Activated naive CD4-positive, alpha-beta T cell treated with anti-CD3 and anti-CD28 coated beads for 36 hours (primary cell): ENCODE data around the gene FKBP7. TPM values are rescaled to one million over a fixed set of nuclear protein-coding genes. Genes with fewer than 3 reads are reported as not detected.
"Not testable (repeated sequence)": the region's sequence is repeated elsewhere in the genome, so short reads cannot be mapped to it uniquely, and the experiment has no call there.

Experiments
- CTCF ChIA-PET: fragments of 350-600 bp; sonication (Branson Sonifier 250); formaldehyde crosslinking; loops from one replicate; lab custom pipeline; 2021; ENCODE audit warnings: antibody characterized with exemption; lab: Charles Lee
- DNase-seq: peaks from one replicate; pipeline ENCODE4 v3.0.0-alpha.2; 2020
- H3K27ac Mint-ChIP-seq: one replicate; pipeline ENCODE4 v1.8.0; 2021; ENCODE audit warnings: mild to moderate bottlenecking, mixed read lengths
- H3K27me3 Mint-ChIP-seq: one replicate; pipeline ENCODE4 v1.8.0; 2021; ENCODE audit warnings: low read depth, mixed read lengths
- H3K36me3 Mint-ChIP-seq: one replicate; pipeline ENCODE4 v1.8.0; 2021; ENCODE audit warnings: low read depth, mixed read lengths
- H3K4me1 Mint-ChIP-seq: one replicate; pipeline ENCODE4 v1.8.0; 2021; ENCODE audit warnings: low read depth, mixed read lengths
- H3K4me3 Mint-ChIP-seq: one replicate; pipeline ENCODE4 v1.8.0; 2021; ENCODE audit warnings: mild to moderate bottlenecking, moderate library complexity, mixed read lengths
- H3K9me3 Mint-ChIP-seq: one replicate; pipeline ENCODE4 v1.8.0; 2021; ENCODE audit warnings: mixed read lengths
- intact Hi-C: fragments of 100-400 bp; cut with micrococcal nuclease; formaldehyde crosslinking; loops from one replicate; pipeline ENCODE4 v1.15.1; 2023
- total RNA-seq, 2 experiments: library from RNA; stranded (reverse); gene quantifications; one replicate each; pipeline ENCODE4 v1.2.3, GENCODE V29; 2021

The FKBP7 gene
- total RNA-seq, 2 experiments from 2014 or later: 2.2 to 3.1 TPM

DNA sequence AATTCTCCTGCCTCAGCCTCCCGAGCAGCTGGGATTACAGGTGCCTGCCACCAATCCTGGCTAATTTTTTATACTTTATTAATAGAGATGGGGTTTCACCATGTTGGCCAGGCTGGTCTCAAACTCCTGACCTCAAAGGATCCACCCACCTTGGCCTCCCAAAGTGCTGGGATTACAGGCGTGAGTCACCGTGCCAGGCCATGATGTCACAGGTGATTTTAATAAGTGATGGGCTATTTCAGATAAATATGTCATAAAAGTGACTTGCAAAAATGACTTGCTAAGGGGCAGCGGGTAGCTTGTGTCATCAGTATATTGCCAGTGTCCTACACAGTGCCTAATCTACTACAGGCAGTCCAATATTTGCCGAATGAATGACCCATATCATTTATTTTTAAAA, 7.1 kb downstream of the FKBP7 start:
- H3K4me3 Mint-ChIP-seq, H3K27ac Mint-ChIP-seq, H3K36me3 Mint-ChIP-seq, H3K9me3 Mint-ChIP-seq, H3K27me3 Mint-ChIP-seq, CTCF ChIA-PET, H3K4me1 Mint-ChIP-seq, DNase-seq: not testable (repeated sequence)
- intact Hi-C loops: loop anchor here (10.0 kb wide), 1 partner anchor 1533 kb away; the partner anchor contains the start of gene CWC22

DNA sequence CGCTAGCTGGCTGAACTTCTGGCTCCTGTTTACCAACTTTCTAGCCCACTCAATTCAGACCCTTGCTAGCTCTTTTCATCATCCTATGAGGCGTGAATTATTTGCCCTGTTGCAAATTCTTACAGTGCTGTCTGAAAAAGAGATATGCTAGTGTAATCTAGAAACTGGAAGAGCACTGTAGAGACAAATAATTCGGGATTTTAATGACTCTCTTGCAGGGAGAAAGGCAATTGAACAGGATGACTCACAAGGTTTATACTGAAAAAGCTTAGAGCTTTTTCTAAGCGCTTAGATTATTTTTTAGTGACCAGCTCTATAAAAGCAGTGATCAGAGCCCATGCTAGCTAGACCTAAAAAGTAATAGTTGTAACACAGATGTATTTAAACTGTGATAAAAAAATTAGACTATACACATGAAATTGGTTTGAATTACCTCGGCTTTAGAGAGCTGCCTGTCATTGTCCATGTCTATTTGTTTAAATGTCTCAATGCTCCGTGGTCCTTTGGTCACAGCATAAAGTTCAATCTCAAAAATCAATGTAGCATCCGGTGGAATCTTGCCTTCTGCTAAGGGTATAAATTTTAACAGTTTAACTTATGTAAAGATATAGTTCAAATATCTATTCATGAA, 9.1 kb downstream of the FKBP7 start:
- CTCF ChIA-PET: no interaction called here
- Mint-ChIP-seq H3K27me3 (no peaks in the 10 kb centered on the region), H3K27ac (no peak overlapping the region), H3K4me1 (no peaks in the 10 kb centered on the region), H3K36me3 (peaks cover 8% of the 10 kb centered on the region), H3K4me3 (no peak overlapping the region), H3K9me3 (no peaks in the 10 kb centered on the region)
- no peak for DNase-seq
- intact Hi-C loops: no loop called here

DNA sequence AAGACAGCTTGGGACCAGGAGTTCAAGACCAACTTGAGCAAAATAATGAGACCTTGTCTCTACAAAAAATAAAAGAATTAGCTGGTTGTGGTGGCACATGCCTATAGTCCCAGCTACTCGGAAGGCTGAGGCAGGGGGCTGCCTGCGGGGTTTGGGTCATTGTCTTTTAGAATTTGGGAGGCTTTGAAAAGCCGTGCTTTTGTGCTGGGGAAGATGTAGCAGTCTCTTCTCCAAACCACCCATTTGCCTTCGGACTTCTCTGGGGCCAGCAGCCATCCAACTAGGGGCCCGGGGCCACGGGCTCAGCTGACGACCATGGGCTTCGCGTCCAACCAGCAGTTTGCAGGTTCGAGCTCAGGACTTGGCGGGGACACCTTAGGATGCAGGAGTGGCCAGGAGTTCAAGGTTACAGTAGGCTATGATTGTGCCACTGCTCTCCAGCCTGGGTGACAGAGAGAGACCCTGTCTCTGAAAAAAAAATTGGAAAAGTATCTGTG, 21.0 kb downstream of the FKBP7 start:
- H3K36me3 Mint-ChIP-seq: no peaks in the 10 kb centered on the region
- H3K4me1 Mint-ChIP-seq: peaks cover under 1% of the 10 kb centered on the region
- CTCF ChIA-PET: no interaction called here
- DNase-seq: no peak
- H3K4me3 Mint-ChIP-seq: no peak overlapping the region
- no peak overlapping the region for H3K27ac Mint-ChIP-seq
- no peaks in the 10 kb centered on the region for H3K27me3 Mint-ChIP-seq
- intact Hi-C loops: loop anchor here (10.0 kb wide), 1 partner anchor 263 kb away; the partner anchor contains the start of gene OSBPL6
- H3K9me3 Mint-ChIP-seq: no peaks in the 10 kb centered on the region

DNA sequence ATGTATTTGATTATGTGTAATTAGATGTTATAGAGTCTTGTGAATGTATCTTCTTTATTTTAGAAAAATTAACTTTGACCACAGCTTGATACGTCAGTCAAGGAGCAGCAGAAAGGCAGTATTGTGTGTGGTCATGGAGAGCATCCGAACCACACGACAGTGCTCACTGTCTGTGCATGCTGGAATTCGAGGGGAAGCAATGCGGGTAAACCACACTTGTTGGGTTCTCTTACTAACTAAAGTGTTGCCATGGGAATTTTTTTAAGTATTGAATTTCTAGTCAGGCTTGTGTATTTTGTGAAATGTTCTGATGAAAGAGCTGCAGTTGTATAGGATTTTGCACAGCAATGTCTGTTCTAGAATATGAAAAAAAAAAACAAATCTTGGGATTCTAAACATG, 22.5 kb downstream of the FKBP7 start:
- H3K4me3 Mint-ChIP-seq: no peak overlapping the region
- CTCF ChIA-PET: no interaction called here

DNA sequence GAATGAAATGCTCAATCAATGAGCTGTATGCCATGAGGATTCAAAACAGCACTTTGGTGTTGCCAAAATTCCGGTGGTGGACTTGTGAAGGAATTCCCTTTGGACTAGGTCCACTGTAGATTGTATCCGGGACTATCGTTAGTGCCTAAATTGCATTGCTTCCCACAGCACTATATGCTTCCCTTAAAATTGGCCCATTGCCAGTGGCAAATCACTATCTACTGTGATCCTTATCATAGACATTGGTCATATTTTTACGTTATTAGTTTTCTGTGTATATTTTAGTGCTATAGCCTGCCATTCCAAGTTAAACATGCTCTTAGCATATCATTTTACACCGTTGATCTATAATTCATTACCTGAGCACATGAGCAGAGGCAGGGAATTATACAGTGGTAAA, 25.5 kb downstream of the FKBP7 start:
- CTCF ChIA-PET: no interaction called here
- Mint-ChIP-seq H3K4me3 (no peak overlapping the region), H3K36me3 (peaks cover 15% of the 10 kb centered on the region), H3K27ac (no peak overlapping the region), H3K27me3 (no peaks in the 10 kb centered on the region), H3K4me1 (peaks cover 26% of the 10 kb centered on the region), H3K9me3 (no peaks in the 10 kb centered on the region)
- DNase-seq: no peak
- intact Hi-C loops: loop anchor here (5.0 to 10.0 kb wide), 2 partner anchors 258 to 579 kb away; partner anchors contain the start of gene OSBPL6

More for the DNA sequence above, 22.5 kb downstream of the FKBP7 start:
- Mint-ChIP-seq H3K36me3 (no peaks in the 10 kb centered on the region), H3K4me1 (peaks cover 6% of the 10 kb centered on the region), H3K9me3 (no peaks in the 10 kb centered on the region), H3K27ac (no peak overlapping the region), H3K27me3 (no peaks in the 10 kb centered on the region)
- intact Hi-C loops: loop anchor here (10.0 kb wide), 1 partner anchor 261 kb away; the partner anchor contains the start of gene OSBPL6
- no peak for DNase-seq

DNA sequence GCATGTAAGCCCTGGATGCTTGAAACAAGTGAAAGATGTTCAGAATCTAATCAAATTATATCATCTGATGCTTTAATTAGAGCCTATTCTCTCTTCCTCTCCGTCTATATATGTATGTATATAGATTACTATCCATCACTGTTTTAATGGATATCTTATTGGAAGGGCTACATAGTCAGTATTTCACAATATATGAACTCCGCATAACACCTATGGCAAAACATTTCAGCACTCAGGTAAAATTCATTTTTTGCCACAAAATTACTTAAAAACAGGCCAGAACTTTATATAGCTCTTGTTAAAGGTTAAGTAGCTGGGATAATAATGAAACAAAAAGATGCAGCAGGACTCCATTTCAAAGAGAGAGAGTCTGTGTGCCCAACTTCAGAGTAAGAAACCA, 26.1 kb downstream of the FKBP7 start:
- H3K4me1 Mint-ChIP-seq: peaks cover 27% of the 10 kb centered on the region
- peaks cover 16% of the 10 kb centered on the region for H3K36me3 Mint-ChIP-seq
- no peak overlapping the region for H3K27ac Mint-ChIP-seq
- H3K9me3 Mint-ChIP-seq: no peaks in the 10 kb centered on the region
- peak overlapping the region; percentile 91 for H3K4me3 Mint-ChIP-seq
- DNase-seq: no peak
- no peaks in the 10 kb centered on the region for H3K27me3 Mint-ChIP-seq
- intact Hi-C loops: loop anchor here (5.0 to 10.0 kb wide), 2 partner anchors 258 to 580 kb away; partner anchors contain the start of gene OSBPL6
- CTCF ChIA-PET: no interaction called here

DNA sequence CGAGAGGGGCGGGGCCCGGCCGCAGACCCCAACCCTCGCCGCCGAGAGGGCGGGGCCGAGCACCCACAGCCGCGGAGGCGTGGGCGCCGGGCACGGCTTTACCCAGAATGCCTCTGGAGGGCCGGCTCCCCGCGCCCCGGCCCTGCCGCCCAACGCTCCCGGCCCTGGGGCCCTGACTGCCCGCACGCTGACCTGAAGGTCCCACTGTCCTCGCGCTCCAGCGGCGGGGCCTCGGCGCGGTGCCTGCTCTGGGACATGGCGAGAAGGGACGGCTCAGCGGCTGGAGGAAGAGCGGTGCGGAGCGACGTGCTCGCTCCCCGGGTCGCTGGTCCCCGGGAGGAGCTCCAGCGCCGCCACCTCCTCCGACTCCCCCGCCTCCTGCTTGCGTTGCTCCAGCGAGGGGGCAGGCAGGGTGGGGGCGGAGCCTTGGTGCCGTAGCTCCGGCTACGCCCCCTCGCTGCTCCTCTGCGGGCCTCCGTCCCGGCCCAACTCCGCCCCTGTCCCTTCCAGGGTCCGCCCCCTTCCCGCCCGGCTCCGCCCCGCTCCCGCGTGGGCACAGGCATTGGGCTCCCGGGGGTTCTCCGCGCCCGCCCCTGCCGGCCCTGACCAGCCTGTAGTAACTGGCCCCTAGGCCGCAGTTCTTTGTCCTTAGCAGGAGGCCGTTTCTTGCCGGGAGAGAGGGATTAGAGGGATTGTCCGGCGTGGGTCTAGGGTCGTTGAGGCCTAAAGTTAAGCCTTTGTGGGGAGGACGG, 27.4 kb downstream of the FKBP7 start, which contains the start of the genes PJVK and PRKRA:
Gene PJVK, plus strand, starts transcription at position 605 of the 752 bp plus-strand sequence. CDS start 2,032 bp downstream, outside the sequence.
Gene PRKRA, minus strand, starts transcription at position 402 of the 752 bp plus-strand sequence. Its CDS starts 145 bp downstream, at position 257.
- peaks cover 24% of the 10 kb centered on the region for H3K36me3 Mint-ChIP-seq
- peak within 1 kb of the TSS; percentile 97 for H3K27ac Mint-ChIP-seq
- peak within 1 kb of the TSS; percentile 91 for H3K4me3 Mint-ChIP-seq
- H3K27me3 Mint-ChIP-seq: no peaks in the 10 kb centered on the region
- intact Hi-C loops: loop anchor here (1.0 to 10.0 kb wide), 10 partner anchors 27 to 1556 kb away; partner anchors contain the start of genes CWC22, FKBP7, HNRNPA3 and OSBPL6
- peaks cover 27% of the 10 kb centered on the region for H3K4me1 Mint-ChIP-seq
- DNase-seq: peak; percentile 96
- CTCF ChIA-PET: interaction anchor here (0.5 to 1.2 kb wide), 4 partner anchors 31 to 1286 kb away, joined by 3 to 4 read pairs (median 3); no protein-coding TSS in a partner anchor
- no peaks in the 10 kb centered on the region for H3K9me3 Mint-ChIP-seq

DNA sequence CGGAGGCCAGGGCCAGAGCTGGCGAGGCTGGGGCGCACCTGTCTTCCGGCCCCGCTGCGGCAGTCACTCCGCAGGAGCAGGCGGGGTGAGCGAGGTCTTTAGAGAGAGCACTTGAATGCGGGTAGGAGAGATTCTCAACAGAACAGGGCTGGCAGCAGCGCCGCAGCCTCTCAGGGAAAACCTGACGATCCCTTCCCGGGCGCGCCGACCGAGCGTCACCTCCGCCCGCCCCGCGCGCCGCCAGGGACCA, 28.0 kb downstream of the FKBP7 start:
- peak overlapping the region; percentile 91 for H3K27ac Mint-ChIP-seq
- no peaks in the 10 kb centered on the region for H3K27me3 Mint-ChIP-seq
- H3K4me3 Mint-ChIP-seq: peak overlapping the region; percentile 83
- peaks cover 27% of the 10 kb centered on the region for H3K36me3 Mint-ChIP-seq
- H3K9me3 Mint-ChIP-seq: no peaks in the 10 kb centered on the region
- peaks cover 27% of the 10 kb centered on the region for H3K4me1 Mint-ChIP-seq
- intact Hi-C loops: loop anchor here (1.0 to 10.0 kb wide), 8 partner anchors 28 to 1556 kb away; partner anchors contain the start of genes CWC22, FKBP7, HNRNPA3 and OSBPL6
- CTCF ChIA-PET: interaction anchor here (0.9 to 1.4 kb wide), 5 partner anchors 9 to 338 kb away, joined by 3 to 4 read pairs (median 3); no protein-coding TSS in a partner anchor
- peak; percentile 86 for DNase-seq

DNA sequence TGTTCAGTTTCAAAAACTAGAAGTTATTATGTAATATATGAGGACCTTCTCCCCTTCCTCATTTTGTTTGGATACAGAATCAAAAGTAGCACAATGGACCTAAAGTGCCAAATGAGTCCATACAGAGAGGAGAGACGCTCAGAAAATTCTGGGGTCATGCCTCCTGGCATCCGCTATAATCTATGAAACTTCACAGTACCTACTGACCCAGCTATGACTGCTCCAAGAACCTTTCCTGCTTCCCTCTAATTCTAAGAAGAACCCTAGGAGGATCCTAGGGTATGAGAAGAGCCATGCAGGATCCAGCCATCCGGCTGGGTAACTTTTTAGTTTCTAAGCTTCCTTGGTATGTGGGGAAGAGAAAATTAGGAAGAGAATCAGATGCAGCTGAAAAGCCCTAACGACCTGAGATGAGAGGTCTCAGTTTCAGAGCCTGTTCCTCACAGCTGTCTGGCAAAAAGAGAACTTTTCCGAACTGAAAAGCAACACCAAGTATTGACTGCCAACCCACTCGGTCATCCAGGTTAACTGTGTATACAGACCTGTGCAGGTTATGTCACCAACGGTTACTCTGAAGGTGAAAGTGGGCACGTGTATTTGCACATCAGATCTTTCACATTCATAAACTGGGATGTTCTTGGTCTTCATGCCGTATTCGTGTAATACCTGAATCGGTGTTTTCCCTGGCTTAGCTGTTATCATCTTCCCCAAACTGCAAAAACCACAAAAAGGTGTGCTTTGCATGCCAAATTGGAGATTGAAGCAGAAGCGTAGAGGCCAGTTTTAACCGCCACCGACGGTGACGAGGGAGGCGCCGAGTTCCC, 28.5 kb downstream of the FKBP7 start:
- peak overlapping the region; percentile 91 for H3K27ac Mint-ChIP-seq
- DNase-seq: no peak
- H3K27me3 Mint-ChIP-seq: no peaks in the 10 kb centered on the region
- peak overlapping the region; percentile 83 for H3K4me3 Mint-ChIP-seq
- CTCF ChIA-PET: interaction anchor here (0.9 to 1.5 kb wide), 6 partner anchors 8 to 337 kb away, joined by 3 to 5 read pairs (median 4); no protein-coding TSS in a partner anchor
- peaks cover 27% of the 10 kb centered on the region for H3K4me1 Mint-ChIP-seq
- no peaks in the 10 kb centered on the region for H3K9me3 Mint-ChIP-seq
- H3K36me3 Mint-ChIP-seq: peaks cover 32% of the 10 kb centered on the region
- intact Hi-C loops: loop anchor here (1.0 to 10.0 kb wide), 10 partner anchors 23 to 1557 kb away; partner anchors contain the start of genes AGPS, CWC22, FKBP7 and HNRNPA3

DNA sequence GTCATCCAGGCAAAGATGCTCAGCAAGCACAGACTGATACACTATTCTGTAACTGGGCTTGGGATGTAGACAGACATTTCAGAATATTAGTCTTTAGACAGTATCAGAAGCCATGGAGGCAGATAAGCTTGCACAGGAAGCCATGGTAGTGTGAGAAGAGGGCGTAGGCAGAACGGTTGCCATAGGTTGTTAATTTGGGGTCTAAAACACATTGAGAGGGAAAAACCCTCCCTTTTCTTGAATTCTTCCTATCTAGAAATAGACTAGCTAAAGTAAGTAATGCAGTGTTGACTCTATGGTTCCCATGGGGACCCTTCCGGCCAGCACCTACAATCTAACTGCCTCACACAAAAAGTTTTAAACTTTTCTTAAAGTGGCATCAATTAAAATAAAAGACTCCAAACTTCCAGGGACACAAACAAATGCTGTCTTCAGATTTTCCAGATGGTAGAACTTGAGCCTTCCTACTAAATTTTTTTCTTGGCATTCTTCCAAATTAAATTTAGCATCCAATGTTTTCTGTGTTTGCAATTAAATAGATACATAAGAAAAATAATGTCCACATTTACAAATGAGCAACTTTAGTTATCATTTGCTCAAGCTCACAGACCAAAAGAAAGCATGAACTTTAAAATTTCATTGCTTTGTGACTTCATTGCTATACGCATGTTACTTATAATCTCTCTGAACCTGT, 29.3 kb downstream of the FKBP7 start:
- intact Hi-C loops: loop anchor here (2.0 to 10.0 kb wide), 2 partner anchors 22 to 1054 kb away; partner anchors contain the start of gene AGPS
- Mint-ChIP-seq H3K27ac (peak overlapping the region; percentile 59), H3K4me1 (peaks cover 27% of the 10 kb centered on the region), H3K9me3 (no peaks in the 10 kb centered on the region), H3K4me3 (peak overlapping the region; percentile 83), H3K27me3 (no peaks in the 10 kb centered on the region), H3K36me3 (peaks cover 36% of the 10 kb centered on the region)
- DNase-seq: no peak
- CTCF ChIA-PET: interaction anchor here (0.9 to 1.5 kb wide), 6 partner anchors 8 to 336 kb away, joined by 3 to 5 read pairs (median 4); no protein-coding TSS in a partner anchor

DNA sequence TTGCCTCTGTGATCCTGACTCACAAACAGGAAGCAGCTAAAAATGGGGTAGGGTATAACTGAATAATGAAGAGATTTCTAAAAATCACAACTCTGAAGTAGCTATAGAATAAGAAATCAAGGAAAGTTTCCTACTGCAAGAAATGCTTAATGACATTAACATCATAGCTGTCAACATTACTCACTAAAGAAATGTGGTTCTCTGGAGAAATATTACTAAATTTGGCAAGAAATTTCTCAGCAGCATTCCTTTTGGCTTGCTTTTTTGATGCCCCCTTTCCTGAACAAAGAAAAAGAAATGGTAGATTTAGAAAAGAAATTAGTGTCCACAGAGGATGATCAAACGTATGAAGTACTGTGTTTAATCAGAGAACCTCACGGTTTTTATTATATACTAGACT, 37.0 kb downstream of the FKBP7 start:
- CTCF ChIA-PET: interaction anchor here (1.2 to 1.3 kb wide), 2 partner anchors 8 to 22 kb away, joined by 3 to 4 read pairs; no protein-coding TSS in a partner anchor
- intact Hi-C loops: loop anchor here (10.0 kb wide), 1 partner anchor 1047 kb away; the partner anchor contains the start of gene AGPS
- Mint-ChIP-seq H3K27me3 (no peaks in the 10 kb centered on the region), H3K4me3 (no peak overlapping the region), H3K9me3 (no peaks in the 10 kb centered on the region), H3K27ac (no peak overlapping the region), H3K4me1 (peaks cover 3% of the 10 kb centered on the region), H3K36me3 (peaks cover 45% of the 10 kb centered on the region)
- no peak for DNase-seq
